ENCODE measurements around the gene NFIA. TPM values are rescaled to one million over a fixed set of nuclear protein-coding genes. Genes with fewer than 3 reads are reported as not detected.
A peak's percentile ranks its signal among the peaks of the same experiment; 100 is the strongest.

NFIA gene
- total RNA-seq, 1 experiment from 2014 or later = 4.6 TPM

GRCh38 chr1:61215119-61215518, 132.8 kb downstream of the NFIA start:
- DNase-seq (ENCODE audit: low read depth) = no peak

GRCh38 chr1:61215676-61216289, 133.4 kb downstream of the NFIA start:
- DNase-seq (ENCODE audit: low read depth) = no peak

- no peak for DNase-seq (ENCODE audit: low read depth)
Observed at GRCh38 chr1:61220536-61220935, 138.2 kb downstream of the NFIA start.

- DNase-seq (ENCODE audit: low read depth) = no peak
Observed at GRCh38 chr1:61221642-61222041, 139.3 kb downstream of the NFIA start.

- no peak for DNase-seq (ENCODE audit: low read depth)
Observed at GRCh38 chr1:61222240-61222639, 139.9 kb downstream of the NFIA start.

- DNase-seq (ENCODE audit: low read depth) = no peak
Observed at GRCh38 chr1:61223140-61223539, 140.8 kb downstream of the NFIA start.

GRCh38 chr1:61224609-61225008, 142.2 kb downstream of the NFIA start:
- no peak for DNase-seq (ENCODE audit: low read depth)

- DNase-seq (ENCODE audit: low read depth) = no peak
Observed at GRCh38 chr1:61225478-61225877, 143.1 kb downstream of the NFIA start.

GRCh38 chr1:61226791-61227567, 144.6 kb downstream of the NFIA start:
- DNase-seq (ENCODE audit: low read depth) = no peak

- DNase-seq (ENCODE audit: low read depth) = no peak
Observed at GRCh38 chr1:61227857-61228550, 145.6 kb downstream of the NFIA start.

- no peak for DNase-seq (ENCODE audit: low read depth)
Observed at GRCh38 chr1:61230523-61230922, 148.2 kb downstream of the NFIA start.

- DNase-seq (ENCODE audit: low read depth) = no peak
Observed at GRCh38 chr1:61231795-61232194, 149.4 kb downstream of the NFIA start.

GRCh38 chr1:61233121-61233660, 150.8 kb downstream of the NFIA start:
- no peak for DNase-seq (ENCODE audit: low read depth)

GRCh38 chr1:61234587-61234919, 152.2 kb downstream of the NFIA start:
- DNase-seq (ENCODE audit: low read depth) = no peak

GRCh38 chr1:61237147-61237546, 154.8 kb downstream of the NFIA start:
- no peak for DNase-seq (ENCODE audit: low read depth)

GRCh38 chr1:61237659-61238358, 155.4 kb downstream of the NFIA start:
- DNase-seq (ENCODE audit: low read depth) = no peak

- no peak for DNase-seq (ENCODE audit: low read depth)
Observed at GRCh38 chr1:61238359-61238665, 156.0 kb downstream of the NFIA start.

GRCh38 chr1:61240878-61241277, 158.5 kb downstream of the NFIA start:
- no peak for DNase-seq (ENCODE audit: low read depth)

GRCh38 chr1:61241411-61241838, 159.1 kb downstream of the NFIA start:
- DNase-seq (ENCODE audit: low read depth) = no peak

GRCh38 chr1:61241973-61242381, 159.6 kb downstream of the NFIA start:
- no peak for DNase-seq (ENCODE audit: low read depth)

- peak; percentile 70 for DNase-seq (ENCODE audit: low read depth)
Observed at GRCh38 chr1:61244114-61244513, 161.8 kb downstream of the NFIA start.
